Neuronal stem cell (in vitro differentiated cells): ENCODE results near the gene HECTD3.

Source experiments
- DNase-seq: peaks from one replicate; pipeline ENCODE4 v3.0.0-alpha.2; 2013; ENCODE audit warnings: low spot score
- H2AFZ ChIP-seq: one replicate; pipeline ENCODE4 v1.6.1; 2013; ENCODE audit warnings: mild to moderate bottlenecking, low read length, inconsistent platforms
- H2AK5ac ChIP-seq: 2 replicates; pipeline ENCODE4 v1.6.1; 2013; ENCODE audit warnings: low read depth, mild to moderate bottlenecking, inconsistent platforms, low read length, moderate library complexity, mixed read lengths
- H2BK120ac ChIP-seq: 2 replicates; pipeline ENCODE4 v1.6.1; 2013; ENCODE audit warnings: low read depth, mild to moderate bottlenecking, inconsistent platforms, low read length, moderate library complexity, mixed read lengths
- H2BK12ac ChIP-seq: one replicate; pipeline ENCODE4 v1.6.1; 2013; ENCODE audit warnings: low read length, inconsistent platforms
- H2BK15ac ChIP-seq: 2 replicates; pipeline ENCODE4 v1.6.1; 2013; ENCODE audit warnings: mild to moderate bottlenecking, low read length, inconsistent platforms, mixed read lengths
- H2BK5ac ChIP-seq: one replicate; pipeline ENCODE4 v1.6.1; 2013; ENCODE audit warnings: inconsistent platforms, mild to moderate bottlenecking, low read length, moderate library complexity
- H3K14ac ChIP-seq: one replicate; pipeline ENCODE4 v1.6.1; 2013; ENCODE audit warnings: low read length, inconsistent platforms
- H3K18ac ChIP-seq: 2 replicates; pipeline ENCODE4 v1.6.1; 2013; ENCODE audit warnings: low read length, inconsistent platforms
- H3K23ac ChIP-seq: 2 replicates; pipeline ENCODE4 v1.6.1; 2013; ENCODE audit warnings: low read depth, mild to moderate bottlenecking, mixed read lengths, low read length, inconsistent platforms; ENCODE audit not compliant: poor library complexity
- H3K27ac ChIP-seq: replicated peaks from 3 replicates; pipeline ENCODE4 v1.5.1; 2013; ENCODE audit warnings: low read length, inconsistent platforms
- H3K27me3 ChIP-seq, 3 experiments: 2 replicates each; pipeline ENCODE4 v1.6.1; 2013; ENCODE audit warnings: low read length in 3 of 3, mild to moderate bottlenecking in 2 of 3, inconsistent platforms in 1 of 3, low read depth in 1 of 3, mixed read lengths in 1 of 3, moderate library complexity in 1 of 3; ENCODE audit not compliant: control insufficient read depth in 3 of 3, insufficient read depth in 3 of 3
- H3K36me3 ChIP-seq, 2 donors: replicated peaks in 1 of 2; 2 replicates each; pipeline ENCODE4 v1.6.1; 2013; ENCODE audit warnings: low read length in 2 of 2; ENCODE audit not compliant: control insufficient read depth in 2 of 2, insufficient read depth in 2 of 2
- H3K4ac ChIP-seq: 2 replicates; pipeline ENCODE4 v1.6.1; 2013; ENCODE audit warnings: inconsistent platforms, mild to moderate bottlenecking, low read length, moderate library complexity
- H3K4me1 ChIP-seq, 2 donors: 1 replicate in 1 of 2; 2 replicates in 1 of 2; pipeline ENCODE4 v1.6.1; 2013; ENCODE audit warnings: low read length in 2 of 2, low read depth in 1 of 2; ENCODE audit not compliant: control insufficient read depth in 2 of 2, insufficient read depth in 1 of 2
- H3K4me2 ChIP-seq: one replicate; pipeline ENCODE4 v1.6.1; 2013; ENCODE audit warnings: mild to moderate bottlenecking, low read length, inconsistent platforms; ENCODE audit not compliant: insufficient read depth, poor library complexity, severe bottlenecking
- H3K4me3 ChIP-seq, 2 donors: 2 replicates each; pipeline ENCODE4 v1.5.1; 2013; ENCODE audit warnings: low read length in 2 of 2, mild to moderate bottlenecking in 2 of 2, inconsistent platforms in 1 of 2, moderate library complexity in 1 of 2
- H3K79me1 ChIP-seq: one replicate; pipeline ENCODE4 v1.6.1; 2013; ENCODE audit warnings: low read depth, mild to moderate bottlenecking, inconsistent platforms, low read length, moderate library complexity
- H3K9ac ChIP-seq: one replicate; pipeline ENCODE4 v1.6.1; 2013; ENCODE audit warnings: mild to moderate bottlenecking, low read depth, low read length, inconsistent platforms; ENCODE audit not compliant: poor library complexity
- H3K9me3 ChIP-seq, 2 donors: replicated peaks in 1 of 2; 2 replicates each; pipeline versions ENCODE3 to v1.6.1; 2013; ENCODE audit warnings: low read length in 2 of 2, mild to moderate bottlenecking in 2 of 2, inconsistent platforms in 1 of 2, low read depth in 1 of 2, mixed read lengths in 1 of 2, moderate library complexity in 1 of 2; ENCODE audit not compliant: control insufficient read depth in 2 of 2, insufficient read depth in 1 of 2
- H4K8ac ChIP-seq: one replicate; pipeline ENCODE4 v1.6.1; 2013; ENCODE audit warnings: low read depth, mild to moderate bottlenecking, inconsistent platforms, low read length, moderate library complexity
- H4K91ac ChIP-seq: one replicate; pipeline ENCODE4 v1.6.1; 2013; ENCODE audit warnings: low read length, low read depth, mild to moderate bottlenecking, inconsistent platforms; ENCODE audit not compliant: poor library complexity
- WGBS, 2 donors: extraction: QIAGEN DNeasy Blood & Tissue Kit; methylation state at CpG; one replicate each; pipeline ENCODE4 v1.1.7; 2013; ENCODE audit warnings: missing lambda C conversion rate in 2 of 2, mixed read lengths in 1 of 2; ENCODE audit not compliant: insufficient read length in 2 of 2, insufficient replicate concordance in 1 of 2; ENCODE audit errors: extremely low coverage in 2 of 2; 5-methylcytosine and 5-hydroxymethylcytosine counted together

Gene HECTD3

GRCh38 chr1:44973645-44974044 lies 37.5 kb downstream of the HECTD3 start:
- no peak overlapping the region for H2BK15ac ChIP-seq
- no peak overlapping the region for H4K91ac ChIP-seq
- no peak overlapping the region for H2AK5ac ChIP-seq
- no peak overlapping the region for H2BK120ac ChIP-seq
- H3K27ac ChIP-seq: no peak overlapping the region
- H3K4me3 ChIP-seq: no peak overlapping the region
- WGBS, 2 donors: no CpG with 5 or more reads among the region's 1 CpG
- no peak overlapping the region for H3K9ac ChIP-seq
- peaks cover 0 to 13% of the 10 kb centered on the region in 2 donors for H3K9me3 ChIP-seq
- H4K8ac ChIP-seq: no peak overlapping the region
- no peaks in the 10 kb centered on the region for H3K4me1 ChIP-seq
- no peak overlapping the region for H3K14ac ChIP-seq
- no peak overlapping the region for H2BK5ac ChIP-seq
- no peak for DNase-seq
- H3K36me3 ChIP-seq: peaks cover 8 to 64% of the 10 kb centered on the region in 2 donors
- no peaks in the 10 kb centered on the region for H3K79me1 ChIP-seq
- H3K27me3 ChIP-seq: no peaks in the 10 kb centered on the region
- H2AFZ ChIP-seq: no peak overlapping the region
- H3K23ac ChIP-seq: no peak overlapping the region
- no peak overlapping the region for H3K18ac ChIP-seq
- no peak overlapping the region for H2BK12ac ChIP-seq
- H3K4ac ChIP-seq: no peak overlapping the region
- no peak overlapping the region for H3K4me2 ChIP-seq

- Histone ChIP-seq H3K9me3 (no peaks in the 10 kb centered on the region), H2BK5ac (no peak overlapping the region), H3K79me1 (no peaks in the 10 kb centered on the region), H2AFZ (no peak overlapping the region), H4K91ac (no peak overlapping the region), H2AK5ac (no peak overlapping the region), H3K4me1 (no peaks in the 10 kb centered on the region), H3K4ac (no peak overlapping the region), H2BK12ac (no peak overlapping the region), H3K9ac (no peak overlapping the region), H3K14ac (no peak overlapping the region), H3K18ac (no peak overlapping the region), H2BK120ac (no peak overlapping the region), H3K27me3 (no peaks in the 10 kb centered on the region), H4K8ac (no peak overlapping the region), H3K4me2 (no peak overlapping the region), H3K4me3 (no peak overlapping the region), H3K23ac (no peak overlapping the region), H3K36me3 (peaks cover 0 to 31% of the 10 kb centered on the region in 2 donors), H2BK15ac (no peak overlapping the region), H3K27ac (no peak overlapping the region)
- no peak for DNase-seq
- no CpG with 5 or more reads among the region's 4 CpGs for WGBS, 2 donors
Measured at GRCh38 chr1:44970317-44970716, 40.8 kb downstream of the HECTD3 start.

- no peak overlapping the region for H4K91ac ChIP-seq
- H3K9ac ChIP-seq: no peak overlapping the region
- no peak overlapping the region for H4K8ac ChIP-seq
- H3K27ac ChIP-seq: no peak overlapping the region
- no peak overlapping the region for H2AFZ ChIP-seq
- H3K9me3 ChIP-seq: no peaks in the 10 kb centered on the region
- H3K14ac ChIP-seq: no peak overlapping the region
- no peak overlapping the region for H3K4me3 ChIP-seq
- H3K18ac ChIP-seq: no peak overlapping the region
- no peaks in the 10 kb centered on the region for H3K4me1 ChIP-seq
- no peak overlapping the region for H3K4ac ChIP-seq
- no peak overlapping the region for H3K4me2 ChIP-seq
- H3K23ac ChIP-seq: no peak overlapping the region
- no peaks in the 10 kb centered on the region for H3K27me3 ChIP-seq
- no peak overlapping the region for H2BK120ac ChIP-seq
- no peak overlapping the region for H2AK5ac ChIP-seq
- H3K79me1 ChIP-seq: no peaks in the 10 kb centered on the region
- no peak overlapping the region for H2BK15ac ChIP-seq
- no peak for DNase-seq
- no peak overlapping the region for H2BK5ac ChIP-seq
- no peak overlapping the region for H2BK12ac ChIP-seq
- no CpG with 5 or more reads among the region's 1 CpG for WGBS, 2 donors
- H3K36me3 ChIP-seq: peaks cover 0 to 3% of the 10 kb centered on the region in 2 donors
Measured at GRCh38 chr1:44964396-44964795, 46.7 kb downstream of the HECTD3 start.

- no peak overlapping the region for H2AFZ ChIP-seq
- H3K27ac ChIP-seq: no peak overlapping the region
- H2BK15ac ChIP-seq: no peak overlapping the region
- no peak overlapping the region for H3K4me3 ChIP-seq
- no peak overlapping the region for H3K4me2 ChIP-seq
- H4K8ac ChIP-seq: no peak overlapping the region
- H4K91ac ChIP-seq: no peak overlapping the region
- H3K9me3 ChIP-seq: no peaks in the 10 kb centered on the region
- H3K18ac ChIP-seq: no peak overlapping the region
- H3K4ac ChIP-seq: no peak overlapping the region
- no CpG with 5 or more reads among the region's 3 CpGs for WGBS, 2 donors
- H3K27me3 ChIP-seq: no peaks in the 10 kb centered on the region
- H3K14ac ChIP-seq: no peak overlapping the region
- H2BK12ac ChIP-seq: no peak overlapping the region
- H3K4me1 ChIP-seq: no peaks in the 10 kb centered on the region
- no peak overlapping the region for H2BK5ac ChIP-seq
- no peak overlapping the region for H3K9ac ChIP-seq
- H3K23ac ChIP-seq: no peak overlapping the region
- DNase-seq: no peak
- no peaks in the 10 kb centered on the region for H3K79me1 ChIP-seq
- peaks cover 0 to 13% of the 10 kb centered on the region in 2 donors for H3K36me3 ChIP-seq
- no peak overlapping the region for H2AK5ac ChIP-seq
- H2BK120ac ChIP-seq: no peak overlapping the region
Measured at GRCh38 chr1:44962729-44963128, 48.4 kb downstream of the HECTD3 start.
